KOPT-K1 (cell line): ENCODE data around the gene TMEM200B.
"Not testable (repeated sequence)": the region's sequence is repeated elsewhere in the genome, so short reads cannot be mapped to it uniquely, and the experiment has no call there.

ENCODE experiments used
- H3K27ac ChIP-seq: fragments of 200-600 bp; sonication (generic); 2 replicates; pipeline ENCODE4 v1.5.1; 2016; ENCODE audit warnings: antibody characterized with exemption, mild to moderate bottlenecking, low read depth, low read length; ENCODE audit not compliant: poor library complexity, severe bottlenecking
- H3K36me3 ChIP-seq: fragments of 200-600 bp; sonication (generic); 2 replicates; pipeline ENCODE4 v1.5.1; 2017; ENCODE audit warnings: antibody characterized with exemption, mild to moderate bottlenecking, low read length, moderate library complexity; ENCODE audit not compliant: insufficient read depth
- H3K9me3 ChIP-seq: fragments of 200-600 bp; sonication (generic); 2 replicates; pipeline ENCODE4 v1.5.1; 2017; ENCODE audit warnings: antibody characterized with exemption, low read length, mild to moderate bottlenecking; ENCODE audit not compliant: insufficient read depth, poor library complexity, severe bottlenecking

Gene TMEM200B

GRCh38 chr1:29099286-29099685 is 24.4 kb downstream of the TMEM200B start:
- Histone ChIP-seq H3K9me3 (no peaks in the 10 kb centered on the region), H3K36me3 (peaks cover 42% of the 10 kb centered on the region), H3K27ac (no peak overlapping the region)

GRCh38 chr1:29096231-29096886 is 27.3 kb downstream of the TMEM200B start:
- no peak overlapping the region for H3K27ac ChIP-seq
- peaks cover 51% of the 10 kb centered on the region for H3K36me3 ChIP-seq

GRCh38 chr1:29094954-29095353 is 28.7 kb downstream of the TMEM200B start:
- no peak overlapping the region for H3K27ac ChIP-seq
- H3K9me3 ChIP-seq: no peaks in the 10 kb centered on the region
- H3K36me3 ChIP-seq: peaks cover 42% of the 10 kb centered on the region

More at GRCh38 chr1:29096231-29096886, 27.3 kb downstream of the TMEM200B start:
- no peaks in the 10 kb centered on the region for H3K9me3 ChIP-seq

- H3K36me3 ChIP-seq: peaks cover 37% of the 10 kb centered on the region
- H3K9me3 ChIP-seq: no peaks in the 10 kb centered on the region
- no peak overlapping the region for H3K27ac ChIP-seq
Measured at GRCh38 chr1:29094433-29094832, 29.3 kb downstream of the TMEM200B start.

GRCh38 chr1:29092704-29093103 is 31.0 kb downstream of the TMEM200B start:
- H3K36me3 ChIP-seq: peaks cover 27% of the 10 kb centered on the region
- not testable (repeated sequence) for H3K9me3 ChIP-seq, H3K27ac ChIP-seq

- Histone ChIP-seq H3K9me3 (no peaks in the 10 kb centered on the region), H3K36me3 (peaks cover 22% of the 10 kb centered on the region), H3K27ac (no peak overlapping the region)
Measured at GRCh38 chr1:29090937-29091618, 32.6 kb downstream of the TMEM200B start.

- no peak overlapping the region for H3K27ac ChIP-seq
- H3K36me3 ChIP-seq: peaks cover 12% of the 10 kb centered on the region; the same call in 1 of the 2 replicates
- no peaks in the 10 kb centered on the region for H3K9me3 ChIP-seq
Measured at GRCh38 chr1:29084196-29084521, 39.5 kb downstream of the TMEM200B start.

GRCh38 chr1:29083317-29084195 is 40.1 kb downstream of the TMEM200B start:
- H3K27ac ChIP-seq: no peak overlapping the region
- peaks cover 10% of the 10 kb centered on the region; the same call in 1 of the 2 replicates for H3K36me3 ChIP-seq
- H3K9me3 ChIP-seq: no peaks in the 10 kb centered on the region

- Histone ChIP-seq H3K36me3 (0 out of 2 replicates have a peak, but pooled peaks cover 4% of the 10 kb centered on the region), H3K27ac (no peak overlapping the region), H3K9me3 (no peaks in the 10 kb centered on the region)
Measured at GRCh38 chr1:29082519-29082918, 41.2 kb downstream of the TMEM200B start.

GRCh38 chr1:29081201-29081600 is 42.5 kb downstream of the TMEM200B start:
- Histone ChIP-seq H3K36me3 (no peaks in the 10 kb centered on the region; the same call in 1 of the 2 replicates), H3K27ac (no peak overlapping the region), H3K9me3 (no peaks in the 10 kb centered on the region)

- not testable (repeated sequence) for H3K9me3 ChIP-seq, H3K36me3 ChIP-seq, H3K27ac ChIP-seq
Measured at GRCh38 chr1:29079916-29080629, 43.6 kb downstream of the TMEM200B start.

GRCh38 chr1:29077155-29077554 is 46.5 kb downstream of the TMEM200B start:
- Histone ChIP-seq H3K27ac (no peak overlapping the region), H3K36me3 (peaks cover 6% of the 10 kb centered on the region), H3K9me3 (no peaks in the 10 kb centered on the region)
